Testis (tissue), 2 donors: ENCODE data around the gene PLPPR3.

Experiments
- CTCF ChIP-seq, 3 experiments: fragments of 450-650 bp in 2 of 3; fragments of 200-600 bp in 1 of 3; sonication (generic) in 1 of 3; IDR thresholded peaks; one replicate each; pipeline ENCODE4 v1.5.1; 2016 to 2019; ENCODE audit warnings: antibody characterized with exemption in 3 of 3, mild to moderate bottlenecking in 2 of 3, moderate library complexity in 1 of 3
- POLR2A ChIP-seq: fragments of 450-650 bp; IDR thresholded peaks from one replicate; pipeline ENCODE4 v1.6.1; 2017; ENCODE audit warnings: antibody characterized with exemption, mild to moderate bottlenecking, moderate library complexity

- TF ChIP-seq CTCF (IDR thresholded peaks at IDR 0.05): no peak
- TF ChIP-seq POLR2A: no peak
Measured at GRCh38 chr19:805600-806550, 15.9 kb downstream of the PLPPR3 start.
